HG03521 (cell line): Measurements from ENCODE around the gene SLAMF6.

Source experiments
- ATAC-seq: cut with Tn5 transposase; IDR thresholded peaks from one replicate; pipeline ENCODE4 v1.9.1; 2021; ENCODE audit warnings: mild to moderate bottlenecking, moderate library complexity; ENCODE audit not compliant: unreplicated experiment

Gene SLAMF6

DNA sequence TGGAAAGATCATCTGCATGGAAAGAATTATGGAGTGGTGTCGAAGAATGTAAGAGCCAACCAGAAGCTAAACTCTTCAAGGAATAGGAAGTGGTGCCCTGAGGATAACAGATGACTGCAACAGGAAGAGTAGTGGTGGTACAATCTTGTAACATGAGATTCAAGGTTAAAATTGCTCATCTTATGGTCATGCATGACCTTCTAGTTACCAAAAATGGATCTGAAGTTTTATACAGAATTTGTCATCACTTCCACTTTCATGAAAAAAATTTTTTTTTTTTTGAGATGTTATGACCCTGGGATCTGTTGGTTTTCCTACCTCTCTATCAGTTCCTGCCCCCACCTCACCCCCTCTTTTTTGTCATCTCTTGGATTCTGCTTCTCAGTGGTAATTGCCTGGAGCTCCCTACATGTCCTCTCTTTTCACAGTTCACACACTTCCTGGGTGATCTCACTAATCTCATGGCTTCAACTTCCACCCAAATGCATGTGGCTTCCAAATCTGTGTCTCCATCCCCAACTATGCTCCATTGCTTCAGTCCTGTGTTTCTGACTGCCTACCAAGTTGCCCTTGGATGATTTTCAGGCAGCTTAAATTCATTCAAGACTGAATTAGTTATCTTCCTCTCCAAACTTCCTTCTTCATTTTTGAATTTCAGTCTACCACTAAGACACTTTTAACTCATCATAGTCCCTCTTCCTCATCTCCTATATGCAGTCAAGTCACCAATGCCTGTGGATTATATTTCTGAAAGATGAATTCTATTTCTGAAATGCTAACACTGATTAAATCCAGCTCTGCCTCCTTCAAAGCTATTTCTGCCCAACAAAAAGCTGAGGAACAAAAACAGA is 48.4 kb downstream of the SLAMF6 start:
- ATAC-seq = no peak

DNA sequence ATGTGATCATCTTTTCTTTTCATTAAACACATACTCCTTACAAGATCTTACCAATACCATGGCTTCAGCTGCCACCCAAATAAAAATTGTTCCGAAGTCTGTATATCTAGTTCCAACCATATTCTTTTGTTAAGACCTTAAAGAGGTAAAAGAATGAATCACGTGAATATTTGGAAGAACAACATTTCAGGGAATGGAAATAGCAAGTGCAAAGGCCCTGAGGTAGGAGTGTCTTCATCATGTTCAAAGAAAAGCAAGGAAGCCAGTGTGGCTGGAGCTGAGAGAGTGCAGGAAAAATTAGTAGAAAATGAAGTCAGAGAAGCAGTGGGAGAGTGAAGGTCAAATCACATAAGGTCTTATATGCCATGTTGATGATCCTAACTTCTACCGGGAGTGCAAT is 50.9 kb downstream of the SLAMF6 start:
- ATAC-seq = no peak

DNA sequence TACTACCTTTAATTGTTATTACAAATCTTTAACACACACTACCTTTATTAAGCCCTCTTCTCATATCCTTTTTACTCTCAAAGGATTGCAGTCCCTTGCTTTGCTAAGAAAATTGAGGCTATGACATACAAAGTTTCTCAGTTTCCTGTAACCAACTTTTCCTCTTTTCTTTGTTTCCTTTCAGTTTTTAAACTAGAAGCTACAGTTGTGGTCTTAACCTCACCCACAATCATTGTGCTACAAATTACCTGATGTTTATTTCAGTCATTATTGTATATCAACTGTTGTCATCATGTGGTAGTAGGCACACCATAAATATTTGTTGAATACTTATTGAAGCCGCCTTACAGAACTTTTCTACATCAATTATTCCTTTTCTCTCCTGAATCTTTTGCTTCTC is 51.8 kb downstream of the SLAMF6 start:
- ATAC-seq = no peak

GRCh38 chr1:160467576-160467975 is 55.5 kb downstream of the SLAMF6 start:
- no peak for ATAC-seq

GRCh38 chr1:160466961-160467360 is 56.1 kb downstream of the SLAMF6 start:
- ATAC-seq = no peak

DNA sequence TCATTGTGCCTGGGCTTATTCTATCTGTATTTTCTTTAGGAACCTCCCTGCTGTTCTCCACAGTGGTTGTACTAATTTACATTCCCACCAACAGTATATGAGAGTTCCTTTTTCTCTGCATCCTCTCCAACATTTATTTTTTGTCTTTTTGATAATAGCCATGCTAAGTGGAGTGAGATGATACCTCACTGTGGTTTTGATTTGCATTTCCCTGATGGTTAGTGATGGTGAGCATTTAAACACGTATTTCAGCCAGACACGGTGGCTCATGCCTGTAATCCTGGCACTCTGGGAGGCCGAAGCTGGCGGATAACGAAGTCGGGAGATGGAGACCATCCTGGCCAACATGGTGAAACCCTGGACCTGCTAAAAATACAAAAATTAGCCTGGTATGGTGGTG is 57.9 kb downstream of the SLAMF6 start:
- no peak for ATAC-seq

DNA sequence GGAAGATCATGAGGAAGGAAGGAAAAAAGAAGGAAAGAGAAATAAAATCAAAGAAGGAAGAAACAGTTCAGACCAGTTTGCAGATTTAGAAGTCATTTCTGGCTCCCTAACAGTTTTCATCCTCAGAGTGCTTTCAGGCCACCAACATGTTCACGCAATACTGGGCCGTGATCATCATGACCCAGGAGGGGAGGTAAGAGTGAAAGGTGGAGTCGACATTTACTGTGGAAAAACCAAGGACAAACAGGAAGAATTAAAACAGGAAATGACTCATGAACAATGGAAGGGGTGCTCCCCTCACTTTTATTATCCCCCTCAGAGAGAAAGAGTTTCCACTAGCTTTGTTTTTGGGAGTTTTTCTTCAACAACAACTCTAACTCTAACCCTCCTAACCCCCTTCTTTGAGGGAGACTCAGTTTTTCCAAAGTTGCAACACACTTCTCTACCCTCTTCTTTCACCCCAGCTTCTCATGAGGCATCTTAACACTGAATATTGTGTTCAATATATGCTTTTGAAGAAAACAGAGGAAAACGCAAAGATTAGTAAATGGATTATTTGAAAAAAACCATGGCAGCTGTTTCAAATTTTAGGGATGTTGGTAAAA is 62.3 kb downstream of the SLAMF6 start:
- no peak for ATAC-seq

- ATAC-seq = no peak
These were observed 62.8 kb downstream of the SLAMF6 start for GRCh38 chr1:160460214-160460642.

DNA sequence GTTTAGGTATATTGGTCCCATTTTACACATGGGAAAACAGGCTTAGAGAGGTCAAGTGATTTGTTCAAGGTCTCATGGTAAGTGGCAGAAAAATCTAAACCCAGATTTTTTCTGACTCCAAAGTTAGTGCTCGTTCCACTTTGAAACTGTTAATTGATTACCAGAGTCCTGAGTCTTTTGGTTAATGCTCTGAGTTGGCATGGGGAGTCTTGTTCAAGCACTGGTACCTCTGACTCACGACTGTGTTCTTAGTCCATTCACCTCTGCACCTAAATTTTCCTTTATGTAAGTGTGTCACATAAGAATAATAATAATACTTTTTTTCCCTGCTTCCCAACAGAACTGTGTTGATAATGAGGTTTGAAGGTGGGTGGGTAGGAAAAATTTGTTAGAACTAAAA is 63.4 kb downstream of the SLAMF6 start:
- no peak for ATAC-seq

DNA sequence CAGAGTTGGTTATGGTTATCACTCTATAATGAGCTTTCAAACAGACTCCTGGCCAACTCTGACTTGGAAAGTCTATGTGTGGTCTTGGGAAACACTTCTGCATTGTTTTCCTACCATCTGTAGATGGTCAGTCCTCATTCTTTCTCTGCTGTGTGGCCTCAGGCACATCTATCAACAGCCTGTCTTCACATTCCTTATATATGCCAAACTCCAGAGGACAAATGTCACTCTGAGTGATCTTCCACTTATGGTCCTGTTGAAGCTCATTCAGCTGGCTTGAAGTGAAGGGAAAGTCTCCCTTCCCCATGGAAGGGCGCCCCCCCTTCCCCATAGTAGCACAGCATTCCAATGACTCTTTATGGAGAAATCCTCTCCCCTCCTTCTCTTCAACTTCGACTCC is 64.0 kb downstream of the SLAMF6 start:
- ATAC-seq = no peak

DNA sequence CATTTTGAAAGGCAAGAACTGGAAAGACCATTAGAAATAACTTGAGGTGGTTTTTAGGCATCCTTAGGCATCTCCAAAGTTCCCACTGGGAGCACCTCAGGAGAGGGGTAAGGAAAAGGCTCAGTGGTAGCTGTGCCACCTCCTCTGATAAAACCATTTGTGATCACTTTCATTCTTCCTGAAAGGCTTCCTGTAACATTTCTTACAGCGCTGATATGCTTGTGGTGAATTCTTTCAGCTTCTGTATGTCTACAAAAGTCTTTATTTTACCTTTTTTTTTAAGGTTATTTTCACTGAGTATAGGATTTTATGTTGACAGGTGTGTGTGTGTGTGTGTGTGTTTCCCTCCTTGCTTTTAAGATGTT is 67.9 kb downstream of the SLAMF6 start:
- ATAC-seq = no peak

DNA sequence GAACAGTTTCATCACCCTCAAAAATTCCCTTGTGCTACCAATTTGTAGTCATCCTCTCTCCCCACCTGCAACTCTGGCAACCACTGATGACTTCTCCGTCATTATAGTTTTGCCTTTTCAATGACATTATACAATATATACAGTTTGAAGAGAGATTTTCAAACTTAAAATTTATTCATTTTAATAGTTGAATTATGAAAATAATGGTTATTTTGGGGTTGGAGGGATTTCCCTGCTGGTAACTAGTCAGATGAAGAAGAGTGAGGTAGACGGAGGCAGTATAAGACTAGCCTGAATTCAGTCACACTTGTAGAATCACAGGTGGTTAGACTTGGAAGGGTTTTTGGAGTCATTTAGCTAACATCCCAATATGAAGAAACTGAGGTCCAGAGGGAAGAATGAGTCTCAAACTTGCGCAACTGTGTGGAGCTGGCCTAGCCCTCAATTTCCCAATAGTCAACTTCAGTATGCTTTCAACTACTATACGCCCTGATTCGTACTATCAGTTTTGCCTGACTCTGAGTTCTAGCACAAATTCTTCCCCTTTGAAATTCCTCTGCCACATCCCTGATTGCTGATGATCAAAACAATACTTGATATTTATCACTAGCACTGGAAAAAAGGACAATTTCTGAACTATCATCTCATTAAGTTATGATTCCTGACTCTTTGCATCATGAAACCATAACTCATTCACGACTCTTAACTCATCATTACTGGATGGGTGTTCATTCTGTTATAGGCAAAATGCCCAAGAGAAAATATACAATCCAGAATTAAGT is 68.5 kb downstream of the SLAMF6 start:
- ATAC-seq = no peak

- ATAC-seq = no peak
These were observed 69.6 kb downstream of the SLAMF6 start for GRCh38 chr1:160453443-160453842.

- ATAC-seq = peak; percentile 29
These were observed 71.2 kb downstream of the SLAMF6 start for GRCh38 chr1:160451859-160452232.

DNA sequence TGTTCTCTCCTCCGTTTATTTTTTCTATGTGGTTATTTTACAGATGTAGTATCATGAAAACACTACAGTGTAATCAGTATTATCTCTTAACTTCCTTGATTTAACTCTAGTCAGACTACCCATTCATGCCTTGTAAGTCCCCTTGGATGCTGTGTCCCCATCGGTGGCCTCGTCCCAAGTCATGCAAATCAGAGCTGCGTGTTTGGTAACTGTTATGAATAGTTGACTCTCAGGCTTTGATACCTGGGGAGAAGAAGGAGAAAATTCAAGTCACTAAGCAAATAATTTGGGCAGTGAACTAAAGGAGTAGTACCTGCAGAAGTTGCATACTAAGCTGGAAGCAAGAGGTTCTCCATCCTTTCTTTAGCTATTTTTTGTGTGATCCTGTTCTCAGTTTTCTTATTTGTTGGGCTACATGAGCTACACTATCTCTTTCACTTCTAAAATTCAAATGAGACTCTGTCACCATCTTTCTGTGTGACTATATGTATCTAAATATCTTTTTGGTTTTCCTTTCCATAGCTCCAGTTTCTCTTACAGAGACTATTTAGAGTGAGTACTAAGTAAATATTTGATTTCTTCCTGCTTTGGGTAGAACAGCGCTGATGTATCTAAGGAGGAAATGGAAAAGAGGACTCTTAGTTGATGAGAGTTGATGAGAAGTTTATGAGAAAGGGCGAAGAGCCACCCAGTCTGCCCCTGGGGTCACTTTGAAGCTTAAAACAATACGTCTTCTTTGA is 71.8 kb downstream of the SLAMF6 start:
- peak; percentile 52 for ATAC-seq

DNA sequence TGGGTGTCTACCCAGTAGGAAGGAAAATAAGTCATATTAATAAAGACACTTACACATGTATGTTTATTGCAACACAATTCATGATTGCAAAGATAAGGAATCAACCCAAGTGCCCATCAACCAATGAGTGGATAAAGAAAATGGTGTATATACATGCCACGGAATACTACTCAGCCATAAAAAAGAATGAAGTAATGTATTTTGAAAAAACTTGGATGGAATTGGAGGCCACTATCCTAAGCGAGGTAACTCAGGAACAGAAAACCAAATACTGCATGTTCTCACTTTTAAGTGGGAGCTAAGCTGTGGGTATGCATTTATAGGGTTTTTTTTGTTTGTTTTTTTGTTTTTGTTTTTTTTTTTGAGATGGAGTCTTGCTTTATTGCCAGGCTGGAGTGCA is 73.6 kb downstream of the SLAMF6 start:
- no peak for ATAC-seq

DNA sequence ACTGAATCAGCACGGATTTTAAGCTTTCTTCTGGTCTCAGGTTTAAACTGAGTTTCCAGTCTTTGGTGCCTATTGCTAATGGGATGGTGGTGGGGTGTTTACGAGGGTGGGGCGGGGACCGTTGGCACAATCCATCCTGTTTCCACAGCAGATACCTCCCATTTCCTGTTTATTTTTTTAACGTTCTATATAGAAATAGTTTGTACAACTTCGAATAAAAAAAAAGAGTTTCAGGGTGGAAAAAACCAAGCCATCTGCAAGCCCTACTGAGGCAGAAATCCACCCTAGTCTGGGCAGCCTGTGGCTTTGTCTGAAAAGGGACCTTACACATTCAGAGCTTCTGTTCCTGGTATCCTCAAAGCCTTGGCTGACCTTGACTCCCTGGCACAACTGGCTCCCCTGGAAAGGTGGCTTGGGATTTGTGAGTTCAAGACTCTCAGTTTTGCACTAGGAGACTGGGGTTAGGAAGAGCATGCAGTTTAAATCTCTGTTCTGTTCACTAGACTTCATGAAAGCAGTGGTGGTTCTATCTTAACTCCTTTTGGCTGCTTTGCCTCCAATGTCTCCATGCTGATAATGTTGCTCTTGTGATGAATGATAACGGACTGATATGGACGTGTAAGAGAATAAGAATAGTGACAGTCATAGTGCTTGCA is 76.0 kb downstream of the SLAMF6 start:
- ATAC-seq = no peak

- no peak for ATAC-seq
These were observed 83.3 kb downstream of the SLAMF6 start for GRCh38 chr1:160439718-160440117.

DNA sequence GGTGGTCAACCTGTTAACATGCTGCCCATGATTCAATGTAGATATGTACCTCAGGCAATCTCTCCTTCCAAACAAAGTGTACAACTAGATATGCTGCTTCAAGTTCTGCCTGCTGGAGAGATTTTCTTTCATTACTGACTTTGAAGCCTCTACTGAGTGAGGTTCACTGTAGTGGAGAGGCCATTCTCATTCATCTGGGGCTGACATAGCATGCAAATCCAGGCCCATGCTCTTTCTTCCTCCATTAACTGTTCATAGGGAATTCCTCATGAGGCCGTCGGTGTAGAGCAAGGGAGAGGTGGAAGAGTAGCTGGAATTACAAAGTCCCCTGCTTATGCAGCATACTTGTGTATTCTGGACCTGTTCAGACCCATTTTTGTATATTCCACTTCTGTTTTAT is 84.1 kb downstream of the SLAMF6 start:
- ATAC-seq = no peak

GRCh38 chr1:160438317-160438918 is 84.6 kb downstream of the SLAMF6 start:
- ATAC-seq = no peak
